DOHH2 (cell line): ENCODE results near the gene HSD17B3.

Experiments
- H3F3A ChIP-seq: fragments of 200-600 bp; sonication (generic), shearing (Covaris generic); 2 replicates; pipeline ENCODE4 v1.6.0; 2016; ENCODE audit warnings: antibody characterized with exemption, mild to moderate bottlenecking; ENCODE audit not compliant: control insufficient read depth, insufficient read depth
- H3K27ac ChIP-seq: fragments of 200-600 bp; sonication (generic); 2 replicates; pipeline ENCODE4 v1.5.1; 2014; ENCODE audit warnings: low read depth, mild to moderate bottlenecking, low read length, moderate library complexity
- H3K27me3 ChIP-seq: fragments of 200-600 bp; sonication (generic); 2 replicates; pipeline ENCODE4 v1.6.1; 2014; ENCODE audit warnings: mild to moderate bottlenecking, low read length, mixed read lengths; ENCODE audit not compliant: control insufficient read depth
- H3K36me3 ChIP-seq: fragments of 200-600 bp; sonication (generic); 2 replicates; pipeline ENCODE4 v1.6.1; 2014; ENCODE audit warnings: mild to moderate bottlenecking, low read length, moderate library complexity, mixed read lengths; ENCODE audit not compliant: control insufficient read depth
- H3K4me1 ChIP-seq: fragments of 200-600 bp; sonication (generic); 2 replicates; pipeline ENCODE4 v1.6.1; 2014; ENCODE audit warnings: mild to moderate bottlenecking, low read length, mixed read lengths; ENCODE audit not compliant: control insufficient read depth
- H3K4me2 ChIP-seq: fragments of 200-600 bp; sonication (generic); 2 replicates; pipeline ENCODE4 v1.6.0; 2014; ENCODE audit warnings: mild to moderate bottlenecking, low read length, moderate library complexity
- H3K4me3 ChIP-seq: fragments of 200-600 bp; sonication (generic); 2 replicates; pipeline ENCODE4 v1.5.1; 2014; ENCODE audit warnings: mild to moderate bottlenecking, low read length, mixed read lengths
- H3K79me2 ChIP-seq: fragments of 200-600 bp; sonication (generic); 2 replicates; pipeline ENCODE4 v1.6.1; 2014; ENCODE audit warnings: mild to moderate bottlenecking, low read length, mixed read lengths; ENCODE audit not compliant: control insufficient read depth
- H3K9me2 ChIP-seq: fragments of 200-600 bp; sonication (generic); replicated peaks from 2 replicates; pipeline ENCODE4 v1.6.1; 2014; ENCODE audit warnings: mild to moderate bottlenecking, low read length, mixed read lengths; ENCODE audit not compliant: control insufficient read depth
- H3K9me3 ChIP-seq: fragments of 200-600 bp; sonication (generic); 2 replicates; pipeline ENCODE4 v1.6.1; 2014; ENCODE audit warnings: antibody characterized with exemption, low read length, mixed read lengths; ENCODE audit not compliant: control insufficient read depth, insufficient read depth
- H4K20me1 ChIP-seq: fragments of 200-600 bp; sonication (generic); 2 replicates; pipeline ENCODE4 v1.6.0; 2014; ENCODE audit warnings: low read depth, mild to moderate bottlenecking, antibody characterized with exemption, low read length, moderate library complexity; ENCODE audit not compliant: control insufficient read depth, insufficient read depth
- CTCF ChIP-seq: fragments of 200-600 bp; sonication (generic); IDR thresholded peaks from one replicate; pipeline ENCODE4 v1.5.1; 2014; ENCODE audit warnings: antibody characterized with exemption, mild to moderate bottlenecking, low read depth, low read length; ENCODE audit not compliant: poor library complexity, severe bottlenecking
- EZH2phosphoT487 ChIP-seq: fragments of 200-600 bp; sonication (generic); IDR thresholded peaks from 2 replicates; pipeline ENCODE4 v1.6.1; 2017; ENCODE audit warnings: borderline replicate concordance, mild to moderate bottlenecking, antibody characterized with exemption, low read length, moderate library complexity, mixed read lengths

The HSD17B3 gene

GRCh38 chr9:96256800-96257199 lies 45.2 kb downstream of the HSD17B3 start:
- peaks cover 5% of the 10 kb centered on the region; the same call in 1 of the 2 replicates for H3K27me3 ChIP-seq
- H3K4me3 ChIP-seq: no peak overlapping the region
- H3K27ac ChIP-seq: no peak overlapping the region
- no peaks in the 10 kb centered on the region for H3F3A ChIP-seq
- H3K4me2 ChIP-seq: no peak overlapping the region
- H3K9me3 ChIP-seq: no peaks in the 10 kb centered on the region
- no peaks in the 10 kb centered on the region for H3K79me2 ChIP-seq
- H3K4me1 ChIP-seq: peaks cover 9% of the 10 kb centered on the region
- H3K9me2 ChIP-seq: no peaks in the 10 kb centered on the region
- TF ChIP-seq CTCF (no peak), EZH2phosphoT487 (no peak)
- H3K36me3 ChIP-seq: no peaks in the 10 kb centered on the region
- no peaks in the 10 kb centered on the region for H4K20me1 ChIP-seq

- peaks cover 9% of the 10 kb centered on the region for H3K4me1 ChIP-seq
- no peaks in the 10 kb centered on the region for H3K79me2 ChIP-seq
- no peak overlapping the region for H3K4me3 ChIP-seq
- no peaks in the 10 kb centered on the region for H3F3A ChIP-seq
- no peaks in the 10 kb centered on the region for H3K9me3 ChIP-seq
- peaks cover 5% of the 10 kb centered on the region; the same call in 1 of the 2 replicates for H3K27me3 ChIP-seq
- H3K27ac ChIP-seq: no peak overlapping the region
- no peaks in the 10 kb centered on the region for H3K36me3 ChIP-seq
- no peaks in the 10 kb centered on the region for H3K9me2 ChIP-seq
- TF ChIP-seq EZH2phosphoT487: no peak
- no peaks in the 10 kb centered on the region for H4K20me1 ChIP-seq
- no peak overlapping the region for H3K4me2 ChIP-seq
Observed at GRCh38 chr9:96255698-96256097, 46.3 kb downstream of the HSD17B3 start.

GRCh38 chr9:96253059-96253696 lies 48.8 kb downstream of the HSD17B3 start:
- Histone ChIP-seq H3K4me1 (peaks cover 9% of the 10 kb centered on the region), H3F3A (no peaks in the 10 kb centered on the region), H3K4me2 (no peak overlapping the region), H3K9me3 (no peaks in the 10 kb centered on the region), H3K9me2 (no peaks in the 10 kb centered on the region), H3K27me3 (peaks cover 10% of the 10 kb centered on the region), H4K20me1 (no peaks in the 10 kb centered on the region), H3K27ac (no peak overlapping the region), H3K79me2 (no peaks in the 10 kb centered on the region), H3K36me3 (no peaks in the 10 kb centered on the region), H3K4me3 (no peak overlapping the region)
- TF ChIP-seq EZH2phosphoT487 (no peak), CTCF (no peak)

GRCh38 chr9:96251451-96251850 lies 50.5 kb downstream of the HSD17B3 start:
- H3K4me3 ChIP-seq: no peak overlapping the region
- peaks cover 9% of the 10 kb centered on the region for H3K4me1 ChIP-seq
- H3K79me2 ChIP-seq: no peaks in the 10 kb centered on the region
- no peak overlapping the region for H3K4me2 ChIP-seq
- H3K36me3 ChIP-seq: no peaks in the 10 kb centered on the region
- TF ChIP-seq CTCF (no peak), EZH2phosphoT487 (no peak)
- no peaks in the 10 kb centered on the region for H4K20me1 ChIP-seq
- H3K9me2 ChIP-seq: no peaks in the 10 kb centered on the region
- peaks cover 10% of the 10 kb centered on the region for H3K27me3 ChIP-seq
- no peak overlapping the region for H3K27ac ChIP-seq
- no peaks in the 10 kb centered on the region for H3F3A ChIP-seq
- no peaks in the 10 kb centered on the region for H3K9me3 ChIP-seq
